ENCODE results near the gene ABI2. TPM values are rescaled to one million over a fixed set of nuclear protein-coding genes. Genes with fewer than 3 reads are reported as not detected.
"Not testable (repeated sequence)": the region's sequence is repeated elsewhere in the genome, so short reads cannot be mapped to it uniquely, and the experiment has no call there.

Gene ABI2
- total RNA-seq, 1 donor from 2014 or later = 69.1 TPM

DNA sequence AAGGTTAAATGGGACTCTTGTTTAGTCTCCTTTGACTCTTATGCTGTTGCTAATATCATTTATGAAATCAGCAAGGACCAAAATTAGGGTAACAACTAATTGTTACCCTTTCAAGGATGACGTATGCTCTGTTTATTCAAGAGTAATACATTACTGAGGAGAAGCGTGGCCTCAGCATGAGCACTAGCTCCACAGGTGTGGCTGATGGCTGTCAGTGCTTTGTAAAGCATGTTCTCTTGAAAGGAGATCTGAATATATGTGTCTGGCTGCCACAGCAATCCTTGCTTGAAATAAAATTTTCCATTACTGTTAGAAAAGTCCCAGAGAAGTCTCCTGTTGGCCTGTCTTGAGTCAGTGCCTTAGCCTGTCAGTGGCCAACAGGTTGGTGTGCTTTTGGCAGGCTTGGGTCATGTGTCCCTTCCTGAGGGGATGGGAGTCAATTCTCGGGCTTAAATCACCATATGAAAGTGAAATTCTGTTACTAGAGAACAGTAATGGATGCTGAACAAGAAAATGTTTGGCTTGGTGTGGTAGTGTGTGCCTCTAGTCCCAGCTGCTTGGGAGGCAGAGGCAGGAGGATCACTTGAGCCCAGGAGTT lies 32.7 kb downstream of the ABI2 start:
- peak overlapping the region; percentile 26 to 33 for H3K27ac ChIP-seq
- H3K9me3 ChIP-seq = no peaks in the 10 kb centered on the region
- H3K4me3 ChIP-seq = no peak overlapping the region
- H3K4me1 ChIP-seq = peaks cover 0 to 7% of the 10 kb centered on the region in 2 donors
- H3K27me3 ChIP-seq = no peaks in the 10 kb centered on the region
- no peak for DNase-seq (ENCODE audit: low spot score in 2 of 2)
- TF ChIP-seq, protein P1, sequence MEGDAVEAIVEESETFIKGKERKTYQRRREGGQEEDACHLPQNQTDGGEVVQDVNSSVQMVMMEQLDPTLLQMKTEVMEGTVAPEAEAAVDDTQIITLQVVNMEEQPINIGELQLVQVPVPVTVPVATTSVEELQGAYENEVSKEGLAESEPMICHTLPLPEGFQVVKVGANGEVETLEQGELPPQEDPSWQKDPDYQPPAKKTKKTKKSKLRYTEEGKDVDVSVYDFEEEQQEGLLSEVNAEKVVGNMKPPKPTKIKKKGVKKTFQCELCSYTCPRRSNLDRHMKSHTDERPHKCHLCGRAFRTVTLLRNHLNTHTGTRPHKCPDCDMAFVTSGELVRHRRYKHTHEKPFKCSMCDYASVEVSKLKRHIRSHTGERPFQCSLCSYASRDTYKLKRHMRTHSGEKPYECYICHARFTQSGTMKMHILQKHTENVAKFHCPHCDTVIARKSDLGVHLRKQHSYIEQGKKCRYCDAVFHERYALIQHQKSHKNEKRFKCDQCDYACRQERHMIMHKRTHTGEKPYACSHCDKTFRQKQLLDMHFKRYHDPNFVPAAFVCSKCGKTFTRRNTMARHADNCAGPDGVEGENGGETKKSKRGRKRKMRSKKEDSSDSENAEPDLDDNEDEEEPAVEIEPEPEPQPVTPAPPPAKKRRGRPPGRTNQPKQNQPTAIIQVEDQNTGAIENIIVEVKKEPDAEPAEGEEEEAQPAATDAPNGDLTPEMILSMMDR (IDR thresholded peaks at IDR 0.05) = no peak
- intact Hi-C loops (cut with DNase I) = no loop called here
- H3K36me3 ChIP-seq = no peaks in the 10 kb centered on the region

- Histone ChIP-seq H3K27me3 (no peaks in the 10 kb centered on the region), H3K4me1 (peaks cover 0 to 7% of the 10 kb centered on the region in 2 donors), H3K27ac (peak overlapping the region in 1 of 2 donors; percentile 26), H3K4me3 (no peak overlapping the region), H3K9me3 (no peaks in the 10 kb centered on the region), H3K36me3 (no peaks in the 10 kb centered on the region)
- TF ChIP-seq, protein P1 (IDR thresholded peaks at IDR 0.05) = no peak
- no peak for DNase-seq (ENCODE audit: low spot score in 2 of 2)
- intact Hi-C loops (cut with DNase I) = no loop called here
These were observed 33.3 kb downstream of the ABI2 start for GRCh38 chr2:203361495-203361894.

DNA sequence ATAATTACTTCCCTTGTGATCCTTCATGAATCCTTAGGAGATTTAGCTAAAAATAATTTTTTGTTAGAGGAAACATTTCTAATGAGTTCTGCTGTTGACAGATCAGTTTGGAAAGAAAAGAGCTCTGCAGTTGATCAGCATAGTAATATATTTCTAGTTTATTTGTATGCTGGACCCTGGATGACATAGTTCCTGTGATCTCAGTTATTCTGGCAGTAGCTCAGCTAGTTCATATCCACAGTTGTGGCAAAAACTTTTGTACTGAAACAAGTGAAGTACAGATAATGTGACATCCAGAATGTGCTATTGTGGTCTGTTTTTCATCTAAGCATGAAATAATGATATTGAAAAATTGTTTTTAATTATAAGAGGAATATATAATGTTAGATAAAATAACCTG lies 33.7 kb downstream of the ABI2 start:
- intact Hi-C loops (cut with DNase I) = no loop called here
- peak overlapping the region in 1 of 2 donors; percentile 26 for H3K27ac ChIP-seq
- H3K36me3 ChIP-seq = no peaks in the 10 kb centered on the region
- no peaks in the 10 kb centered on the region for H3K9me3 ChIP-seq
- no peak for DNase-seq (ENCODE audit: low spot score in 2 of 2)
- TF ChIP-seq, protein P1 (IDR thresholded peaks at IDR 0.05) = no peak
- H3K4me3 ChIP-seq = no peak overlapping the region
- H3K27me3 ChIP-seq = no peaks in the 10 kb centered on the region
- peaks cover 0 to 7% of the 10 kb centered on the region in 2 donors for H3K4me1 ChIP-seq

- H3K4me1 ChIP-seq = peaks cover 0 to 3% of the 10 kb centered on the region in 2 donors
- intact Hi-C loops (cut with DNase I) = no loop called here
- no peak overlapping the region for H3K27ac ChIP-seq
- TF ChIP-seq, protein P1 (IDR thresholded peaks at IDR 0.05) = no peak
- no peaks in the 10 kb centered on the region for H3K27me3 ChIP-seq
- DNase-seq (ENCODE audit: low spot score in 2 of 2) = no peak
- peaks cover 0 to 7% of the 10 kb centered on the region in 2 donors for H3K36me3 ChIP-seq
- no peak overlapping the region for H3K4me3 ChIP-seq
- H3K9me3 ChIP-seq = no peaks in the 10 kb centered on the region
These were observed 38.7 kb downstream of the ABI2 start for GRCh38 chr2:203366639-203367466.

DNA sequence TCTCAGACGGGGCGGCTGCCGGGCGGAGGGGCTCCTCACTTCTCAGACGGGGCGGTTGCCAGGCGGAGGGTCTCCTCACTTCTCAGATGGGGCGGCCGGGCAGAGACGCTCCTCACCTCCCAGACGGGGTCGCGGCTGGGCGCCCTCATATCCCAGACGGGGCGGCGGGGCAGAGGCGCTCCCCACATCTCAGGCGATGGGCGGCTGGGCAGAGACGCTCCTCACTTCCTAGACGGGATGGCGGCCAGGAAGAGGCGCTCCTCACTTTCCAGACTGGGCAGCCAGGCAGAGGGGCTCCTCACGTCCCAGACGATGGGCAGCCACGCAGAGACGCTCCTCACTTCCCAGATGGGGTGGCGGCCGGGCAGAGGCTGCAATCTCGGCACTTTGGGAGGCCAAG lies 44.5 kb downstream of the ABI2 start:
- H3K4me3 ChIP-seq; H3K27ac ChIP-seq; H3K36me3 ChIP-seq; H3K27me3 ChIP-seq; DNase-seq (ENCODE audit: low spot score in 2 of 2); intact Hi-C loops (cut with DNase I); H3K9me3 ChIP-seq; H3K4me1 ChIP-seq: not testable (repeated sequence)

DNA sequence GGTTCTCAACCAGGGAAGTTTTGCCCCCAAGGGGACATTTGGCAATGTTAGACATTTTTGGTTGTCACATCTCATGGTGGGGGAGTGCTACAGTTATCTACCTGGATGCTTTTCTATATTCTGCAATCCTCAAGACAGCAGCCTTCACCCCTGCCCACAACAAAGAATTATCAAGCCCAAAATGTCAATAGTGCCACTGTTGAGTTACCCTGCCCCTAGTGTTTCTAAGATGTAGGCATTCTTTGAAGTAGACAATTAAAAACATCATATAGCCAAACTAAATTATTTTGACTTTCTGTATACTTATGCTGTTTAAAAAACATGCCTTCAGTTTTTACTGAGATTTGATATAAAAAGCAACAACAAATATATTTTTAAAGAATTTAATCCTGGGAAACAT lies 48.0 kb downstream of the ABI2 start:
- no peaks in the 10 kb centered on the region for H3K9me3 ChIP-seq
- no peaks in the 10 kb centered on the region for H3K36me3 ChIP-seq
- H3K4me1 ChIP-seq = no peaks in the 10 kb centered on the region
- no peak overlapping the region for H3K27ac ChIP-seq
- H3K4me3 ChIP-seq = no peak overlapping the region
- intact Hi-C loops (cut with DNase I) = no loop called here
- no peaks in the 10 kb centered on the region for H3K27me3 ChIP-seq
- TF ChIP-seq, protein P1 (IDR thresholded peaks at IDR 0.05) = no peak
- DNase-seq (ENCODE audit: low spot score in 2 of 2) = no peak
